SHP77 treated with DMSO at 0.1 percent for 48 hours (cell line): ENCODE measurements around the gene ERBB2.
"Not testable (repeated sequence)": the region's sequence is repeated elsewhere in the genome, so short reads cannot be mapped to it uniquely, and the experiment has no call there.

ENCODE experiments used
- DNase-seq: peaks from one replicate; lab custom pipeline; 2025; lab: John Stamatoyannopoulos, UW

Gene ERBB2

DNA sequence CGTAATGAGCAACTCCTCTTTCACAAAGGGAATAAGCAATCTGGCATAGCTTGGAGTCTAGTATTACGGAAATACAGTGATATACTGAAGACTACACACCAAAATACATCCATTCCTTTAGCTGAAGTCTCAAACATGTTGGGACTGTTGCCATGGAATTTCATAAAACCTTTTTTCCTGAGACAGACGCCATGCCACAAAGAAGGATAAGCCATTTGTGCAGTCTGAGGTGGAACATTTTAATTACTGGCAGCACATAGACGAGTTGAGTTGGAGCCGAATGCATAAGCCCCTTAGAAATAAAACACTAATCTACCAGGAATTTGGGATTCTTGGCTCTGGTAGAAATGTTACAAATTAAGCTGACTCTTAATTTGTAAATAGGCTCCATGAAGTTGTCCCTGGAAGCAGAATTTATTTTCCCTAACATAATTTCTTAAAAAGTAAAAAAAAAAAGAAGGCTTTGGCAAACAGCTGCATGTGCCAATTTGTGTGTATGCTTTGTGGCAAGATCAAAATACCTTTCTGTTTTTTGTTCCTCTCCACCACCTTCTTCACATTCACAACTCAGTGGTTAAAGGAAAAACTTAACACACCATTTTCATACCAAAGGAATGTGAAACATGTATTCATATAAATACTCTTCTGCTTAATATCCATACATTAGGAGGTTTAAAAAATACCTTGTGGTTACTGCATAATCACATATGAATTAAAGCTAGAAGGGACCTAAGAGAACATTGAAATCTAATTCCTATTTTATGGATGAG, 63.4 kb downstream of the ERBB2 start:
- no peak for DNase-seq

DNA sequence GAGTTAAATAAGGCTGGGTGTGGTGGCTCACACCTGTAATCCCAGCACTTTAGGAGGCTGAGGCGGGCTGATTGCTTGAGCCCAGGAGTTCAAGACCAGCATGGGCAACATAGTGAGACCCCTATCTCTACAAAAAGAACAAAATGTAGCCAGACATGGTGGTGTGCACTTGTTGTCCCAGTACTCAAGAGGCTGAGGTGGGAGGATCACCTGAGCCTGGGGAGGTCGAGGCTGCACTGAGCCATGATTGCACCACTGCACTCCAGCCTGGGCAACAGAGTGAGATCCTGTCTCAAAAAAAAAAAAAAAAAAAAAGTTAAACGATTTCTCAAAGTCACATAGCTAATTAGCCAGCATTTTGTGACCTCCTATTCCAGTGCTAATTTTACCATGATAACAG, 64.3 kb downstream of the ERBB2 start:
- DNase-seq, result not testable (repeated sequence)

DNA sequence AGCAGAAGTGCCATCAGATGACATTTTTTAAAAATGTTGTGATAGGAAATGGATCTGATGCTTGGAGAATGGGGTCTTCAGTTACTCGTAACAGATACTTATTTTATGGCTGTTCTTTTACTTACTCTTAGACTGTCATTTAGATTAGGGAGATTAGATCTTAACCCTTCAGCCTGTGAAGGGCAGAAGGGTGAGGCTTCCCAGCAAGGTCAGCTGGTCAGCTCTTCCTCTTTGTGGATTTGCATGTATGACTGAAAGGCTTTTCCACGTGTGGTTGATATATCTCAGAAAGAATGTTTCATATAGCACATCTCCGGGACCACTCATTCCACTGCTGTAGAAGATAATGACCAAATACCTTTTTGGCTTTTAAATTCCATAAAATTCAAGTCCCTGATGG, 65.3 kb downstream of the ERBB2 start:
- DNase-seq, result no peak

DNA sequence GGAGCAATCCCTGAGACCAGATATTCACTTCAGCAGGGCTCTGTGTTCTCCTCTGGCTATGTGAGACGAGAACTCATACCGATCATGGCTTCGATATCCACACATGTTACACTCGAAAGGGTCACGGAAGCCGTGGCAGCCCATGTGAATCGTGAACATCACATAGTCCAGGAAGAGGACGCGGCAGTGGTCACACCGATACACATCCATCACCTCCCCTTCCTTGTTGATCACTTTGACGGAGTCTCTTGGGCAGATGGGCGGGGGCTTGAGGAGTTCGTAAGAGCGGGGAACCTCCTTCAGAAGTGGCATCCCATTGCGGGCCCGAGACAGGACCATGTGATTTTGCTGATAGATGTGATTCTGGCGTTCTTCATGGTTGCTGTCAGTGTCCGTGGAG, 65.9 kb downstream of the ERBB2 start:
- DNase-seq, result no peak

DNA sequence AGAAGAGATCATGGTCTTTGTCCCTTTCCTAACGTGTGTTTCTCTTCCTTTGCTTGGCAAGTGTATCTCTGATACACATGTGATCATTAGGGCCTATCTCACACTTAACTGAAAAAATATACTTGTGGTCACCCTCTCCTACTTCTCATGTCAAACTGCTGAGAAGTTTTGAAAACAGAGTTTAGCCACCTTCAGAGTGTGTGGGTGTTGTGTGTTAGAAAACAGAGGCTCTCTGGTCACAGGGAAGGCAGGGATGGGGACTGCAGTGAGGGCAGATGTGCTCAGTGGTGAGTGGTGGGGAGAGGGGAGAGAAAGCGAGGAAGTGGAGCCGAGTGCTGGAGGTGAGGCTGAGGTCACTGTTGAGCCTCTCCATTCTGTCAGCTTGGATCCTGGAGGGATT, 67.3 kb downstream of the ERBB2 start:
- no peak for DNase-seq

DNA sequence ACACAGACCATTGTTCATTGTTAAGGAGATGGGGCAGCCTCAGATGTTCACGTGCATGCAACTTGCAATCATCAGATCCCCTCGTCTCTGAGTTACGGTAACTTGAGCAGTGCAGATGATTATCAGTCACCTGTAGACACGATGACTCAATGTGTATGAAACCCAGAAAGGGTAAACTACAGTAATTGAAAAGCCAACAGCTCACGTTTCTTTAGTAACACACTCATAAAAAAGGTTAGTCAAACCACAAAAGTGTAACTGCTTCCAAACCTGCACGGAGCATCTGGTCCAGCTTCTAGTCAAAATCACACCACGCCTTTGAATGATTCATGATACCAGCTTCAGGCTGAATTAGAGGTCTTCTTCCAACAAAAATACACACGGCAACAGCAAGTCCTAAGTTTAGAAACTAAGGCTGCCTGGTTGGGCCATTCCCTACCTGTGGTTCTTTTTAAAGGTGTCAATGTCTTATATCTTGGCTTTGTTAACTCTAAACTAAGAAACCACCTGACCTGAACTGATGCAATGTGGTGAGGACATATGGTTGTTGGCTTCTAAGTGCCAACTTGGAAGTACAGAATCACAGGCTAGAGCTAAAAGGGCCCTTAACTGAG, 70.2 kb downstream of the ERBB2 start:
- peak; percentile 7 for DNase-seq

DNA sequence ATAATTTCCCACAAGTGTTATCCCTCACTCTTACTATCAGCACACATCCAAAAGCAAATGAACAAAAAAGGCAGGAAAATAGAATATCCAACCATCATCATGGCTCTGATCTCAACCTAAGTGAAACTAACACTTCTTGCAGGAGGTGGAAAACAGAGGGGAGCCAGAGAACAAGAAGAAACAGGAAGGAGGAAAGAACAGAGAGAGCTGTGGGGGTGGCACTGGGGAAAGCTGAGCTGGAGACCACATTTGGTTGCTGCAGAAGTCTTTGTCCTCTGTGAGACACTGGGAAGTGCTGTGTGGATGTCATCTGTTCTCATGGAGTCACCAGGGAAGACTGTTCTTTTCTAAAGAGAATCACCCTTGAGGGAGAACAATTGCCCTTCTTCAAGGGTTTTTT, 72.6 kb downstream of the ERBB2 start:
- no peak for DNase-seq

DNA sequence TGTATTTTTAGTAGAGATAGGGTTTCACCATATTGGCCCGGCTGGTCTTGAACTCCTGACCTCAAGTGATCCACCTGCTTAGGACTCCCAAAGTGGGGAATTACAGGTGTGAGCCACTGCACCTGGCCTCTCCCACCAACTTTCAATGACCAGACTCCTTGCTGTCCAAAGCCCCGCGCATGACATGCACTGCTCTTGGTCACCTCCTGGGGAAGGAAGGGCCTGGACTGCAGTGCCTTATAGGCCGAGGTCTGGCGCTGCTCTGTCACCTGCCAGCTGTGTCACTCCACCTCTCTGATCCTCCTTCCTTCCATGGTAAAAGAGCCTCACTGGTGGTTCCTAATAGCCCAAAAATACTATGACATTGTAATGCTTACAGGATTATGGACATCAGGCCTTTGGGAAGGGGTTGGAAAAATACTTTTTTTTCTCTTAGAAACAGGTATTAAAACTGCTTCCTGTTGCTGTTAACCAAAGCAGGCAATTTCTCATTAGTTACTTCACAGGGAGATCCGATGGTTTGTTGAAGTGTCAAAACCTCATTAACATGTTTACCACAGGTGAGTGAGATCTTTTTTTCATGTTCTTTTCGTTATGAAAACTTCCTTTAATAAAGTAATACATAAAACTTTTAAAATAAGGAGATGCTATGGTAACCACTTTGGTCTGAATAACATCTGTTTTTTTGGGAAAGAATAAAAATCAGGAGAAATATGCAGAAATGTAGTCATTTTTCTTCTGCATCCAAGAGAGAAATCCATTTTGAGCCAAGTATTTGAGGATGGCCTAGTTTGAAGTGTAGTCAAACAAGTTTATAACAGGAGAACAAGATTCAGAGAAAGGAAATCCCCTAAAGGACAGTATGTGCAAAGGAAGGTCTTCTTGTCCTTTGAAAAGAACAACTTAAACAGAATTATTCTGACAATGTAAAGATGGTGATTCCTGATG, 73.4 kb downstream of the ERBB2 start:
- DNase-seq, result no peak

DNA sequence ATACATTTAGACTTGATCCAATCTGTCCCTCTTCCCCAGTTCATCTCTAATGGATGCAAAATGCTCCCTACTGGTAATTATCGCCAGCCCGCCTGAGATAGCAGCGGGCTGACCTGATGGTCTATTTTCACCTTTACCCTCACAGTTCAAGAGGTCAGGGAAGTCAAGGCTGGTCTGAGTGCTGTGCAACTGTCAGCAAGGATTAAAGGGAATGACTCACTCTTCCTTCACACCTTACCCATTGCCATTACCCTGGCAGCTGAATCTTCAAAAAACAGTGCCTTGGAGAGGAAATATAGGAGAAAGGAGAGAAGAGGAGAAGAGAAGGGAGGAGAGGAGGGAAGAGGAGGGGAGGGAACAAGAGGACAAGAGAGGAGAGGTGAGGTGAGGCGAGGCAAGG, 74.2 kb downstream of the ERBB2 start:
- DNase-seq, result no peak

DNA sequence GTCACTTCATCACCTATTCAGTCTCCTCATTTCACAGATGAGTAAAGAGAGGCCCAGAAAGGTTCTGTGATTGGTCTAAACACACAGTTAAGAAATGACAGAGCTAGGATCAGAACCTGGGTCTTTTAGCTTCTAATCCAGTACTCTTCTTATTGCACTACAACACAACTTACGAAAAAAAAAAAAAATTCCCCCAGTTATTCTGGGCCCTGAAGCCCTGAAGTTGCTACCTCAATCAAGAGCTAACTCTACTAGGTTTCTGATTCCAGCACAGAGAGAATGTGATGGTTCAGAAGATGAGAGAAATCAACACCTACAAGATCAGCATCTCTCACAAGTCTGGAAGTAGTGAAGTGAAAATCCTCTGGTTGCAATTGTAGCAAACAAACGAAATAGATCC, 75.2 kb downstream of the ERBB2 start:
- DNase-seq, result no peak

DNA sequence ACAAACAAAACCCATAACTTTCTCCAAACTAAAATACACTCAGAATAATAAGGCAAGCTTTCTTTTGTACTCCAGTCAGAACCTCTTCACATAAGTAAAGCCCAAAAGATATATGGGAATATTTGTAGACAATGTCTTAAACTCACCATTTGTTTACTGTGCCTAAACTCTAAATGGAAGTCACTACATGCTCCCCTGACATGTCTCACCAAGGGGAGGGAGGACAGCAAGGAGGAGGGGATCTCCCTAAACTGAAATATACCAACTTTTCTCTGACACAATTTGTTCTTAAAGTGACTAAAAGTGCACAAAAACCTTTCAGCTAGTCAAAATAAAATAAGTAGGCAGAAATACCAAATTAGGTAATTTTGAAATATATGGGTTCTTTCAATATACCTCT, 76.4 kb downstream of the ERBB2 start:
- no peak for DNase-seq

DNA sequence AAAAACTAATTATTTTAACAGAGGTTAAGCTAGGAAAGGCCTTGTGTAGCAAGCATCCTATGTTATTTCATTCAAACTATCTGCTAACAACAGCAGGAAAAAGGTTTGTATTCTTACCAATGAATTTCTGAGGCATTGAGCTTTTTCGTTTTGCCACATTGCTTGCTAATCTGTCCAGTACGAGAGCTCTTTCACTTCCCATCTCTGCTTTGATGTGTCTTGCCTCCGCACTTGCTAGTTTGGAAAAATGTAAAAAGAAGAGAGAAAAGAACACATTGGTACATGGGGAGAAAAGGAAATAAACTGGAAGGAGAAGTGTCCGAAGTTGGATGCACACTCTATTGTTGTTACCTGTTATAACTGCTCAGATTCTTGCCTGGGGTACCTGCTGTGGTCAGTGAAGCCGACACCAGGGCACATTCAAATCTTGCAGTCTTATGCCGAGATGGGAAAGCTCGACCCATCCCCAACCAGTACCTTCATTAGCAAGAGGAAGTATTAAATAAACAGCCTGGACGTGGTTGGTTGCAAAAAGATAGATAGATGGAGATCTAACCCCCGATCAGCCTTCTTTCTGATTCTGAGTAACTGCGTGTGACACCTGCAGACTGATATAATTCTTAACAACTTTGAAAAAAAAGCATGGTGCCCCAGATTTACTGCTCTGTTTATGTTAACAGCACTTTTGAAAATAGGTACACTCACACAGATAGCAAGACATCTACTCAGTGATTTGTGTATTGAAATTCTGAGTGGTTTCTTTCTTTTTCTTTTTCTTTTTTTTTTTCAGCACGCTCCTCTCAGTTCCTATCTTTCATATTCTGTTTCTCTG, 77.9 kb downstream of the ERBB2 start:
- DNase-seq, result no peak
